GM23338 (cell line): Measurements from ENCODE around the gene OBSL1. TPM values are rescaled to one million over a fixed set of nuclear protein-coding genes. Genes with fewer than 3 reads are reported as not detected.

Experiments
- ATAC-seq: fragments of 200-7000 bp; cut with Tn5 transposase; 3 replicates; pipeline ENCODE4 v1.9.1; 2020
- DNase-seq: peaks from one replicate; pipeline ENCODE4 v3.0.0-alpha.2; 2015; ENCODE audit warnings: low spot score
- H2AFZ ChIP-seq: fragments of 200-600 bp; sonication (generic); 2 replicates; pipeline ENCODE4 v1.8.0; 2016; ENCODE audit warnings: antibody characterized with exemption, mild to moderate bottlenecking, moderate library complexity
- H3F3A ChIP-seq: fragments of 200-600 bp; sonication (generic); replicated peaks from 2 replicates; pipeline ENCODE4 v1.8.0; 2017; ENCODE audit warnings: antibody characterized with exemption, mixed run types, low read depth
- H3K27ac ChIP-seq: fragments of 200-600 bp; sonication (generic); 2 replicates; pipeline ENCODE4 v1.6.1; 2016; ENCODE audit warnings: low read depth
- H3K27me3 ChIP-seq: fragments of 200-600 bp; sonication (generic); 2 replicates; pipeline ENCODE4 v1.8.0; 2016; ENCODE audit warnings: mild to moderate bottlenecking, mixed run types, moderate library complexity; ENCODE audit not compliant: insufficient read depth
- H3K36me3 ChIP-seq: fragments of 200-600 bp; sonication (generic); 2 replicates; pipeline ENCODE4 v1.8.0; 2016; ENCODE audit warnings: mild to moderate bottlenecking; ENCODE audit not compliant: insufficient read depth
- H3K4me1 ChIP-seq: fragments of 200-600 bp; sonication (generic); 2 replicates; pipeline ENCODE4 v1.8.0; 2016; ENCODE audit warnings: mild to moderate bottlenecking, moderate library complexity; ENCODE audit not compliant: insufficient read depth
- H3K4me2 ChIP-seq: fragments of 200-600 bp; sonication (generic); 2 replicates; pipeline ENCODE4 v1.7.1; 2017; ENCODE audit warnings: mixed run types
- H3K4me3 ChIP-seq: fragments of 200-600 bp; sonication (generic); 2 replicates; pipeline ENCODE4 v1.6.1; 2016; ENCODE audit warnings: mixed run types
- H3K79me2 ChIP-seq: fragments of 200-600 bp; sonication (generic); replicated peaks from 2 replicates; pipeline ENCODE4 v1.8.0; 2017; ENCODE audit warnings: mild to moderate bottlenecking; ENCODE audit not compliant: insufficient read depth
- H3K9me2 ChIP-seq: fragments of 200-600 bp; sonication (generic); 2 replicates; pipeline ENCODE4 v1.8.0; 2017; ENCODE audit not compliant: insufficient read depth
- H4K20me1 ChIP-seq: fragments of 200-600 bp; sonication (generic); replicated peaks from 2 replicates; pipeline ENCODE4 v1.8.0; 2017; ENCODE audit warnings: mild to moderate bottlenecking; ENCODE audit not compliant: insufficient read depth
- H3K27ac Mint-ChIP-seq: 2 replicates; pipeline ENCODE4 v1.8.0; 2020; ENCODE audit warnings: inconsistent platforms, mild to moderate bottlenecking, moderate library complexity, mixed read lengths
- H3K27me3 Mint-ChIP-seq: 3 replicates; pipeline ENCODE4 v1.8.0; 2022; ENCODE audit warnings: low read depth, mild to moderate bottlenecking, moderate library complexity, mixed read lengths, inconsistent platforms; ENCODE audit not compliant: insufficient read depth, poor library complexity
- H3K36me3 Mint-ChIP-seq: 3 replicates; pipeline ENCODE4 v1.8.0; 2021; ENCODE audit warnings: low read depth, mild to moderate bottlenecking, inconsistent platforms, moderate library complexity, mixed read lengths
- H3K4me1 Mint-ChIP-seq: 3 replicates; pipeline ENCODE4 v1.8.0; 2020; ENCODE audit warnings: mild to moderate bottlenecking, inconsistent platforms, mixed read lengths
- H3K4me3 Mint-ChIP-seq: 3 replicates; pipeline ENCODE4 v1.8.0; 2021; ENCODE audit warnings: moderate library complexity, mild to moderate bottlenecking, inconsistent platforms, mixed read lengths
- H3K9me3 Mint-ChIP-seq: 3 replicates; pipeline ENCODE4 v1.8.0; 2020; ENCODE audit warnings: moderate library complexity, mild to moderate bottlenecking, inconsistent platforms, mixed read lengths
- CTCF ChIP-seq, 2 experiments: fragments of 200-600 bp in 1 of 2; sonication (generic) in 1 of 2; conservative IDR thresholded peaks; 2 replicates each; pipeline versions ENCODE4 v1.5.1 to v1.6.1; 2016 to 2017; ENCODE audit warnings: antibody characterized with exemption in 2 of 2, low read depth in 2 of 2, mild to moderate bottlenecking in 2 of 2, moderate library complexity in 1 of 2
- EZH2 ChIP-seq: fragments of 200-600 bp; sonication (generic); IDR thresholded peaks from one replicate; pipeline ENCODE4 v1.8.0; 2017; ENCODE audit warnings: antibody characterized with exemption, mild to moderate bottlenecking, low read depth; ENCODE audit not compliant: unreplicated experiment
- POLR2AphosphoS5 ChIP-seq: IDR thresholded peaks from 2 replicates; pipeline ENCODE4 v1.6.1; 2016; ENCODE audit warnings: antibody characterized with exemption, low read depth
- ZNF114 ChIP-seq: fragments of 250-450 bp; sonication (Bioruptor Pico); IDR thresholded peaks from 2 replicates; pipeline ENCODE4 v1.5.0; 2020; ENCODE audit warnings: mild to moderate bottlenecking, moderate library complexity
- ZNF462 ChIP-seq: fragments of 250-450 bp; sonication (Bioruptor Pico); IDR thresholded peaks from 2 replicates; pipeline ENCODE4 v1.5.0; 2020; ENCODE audit warnings: mild to moderate bottlenecking, moderate library complexity
- polyA plus RNA-seq: library from polyadenylated mRNA; unstranded; fragments of >200 nt; fragmentation: Nextera tagmentation; extraction: Ambion mirVana; gene quantifications from 2 replicates; pipeline ENCODE4 v1.2.1, GENCODE V29; 2016
- total RNA-seq: library from RNA; depleted of rRNA; stranded (reverse); fragments of >200 nt; shearing (Covaris generic); gene quantifications from 2 replicates; pipeline ENCODE4 v1.2.3, GENCODE V29; 2014

Gene OBSL1
- total and polyA plus RNA-seq, 2 experiments from 2014 or later: 94.9 to 207 TPM

- TF ChIP-seq CTCF (conservative IDR thresholded peaks at IDR 0.05; ENCODE audit: low read depth in 2 of 2): no peak
These were observed 56.5 kb downstream of the OBSL1 start (continued) for GRCh38 chr2:219514836-219515235.

- H3K4me1 ChIP-seq: peaks cover 47% of the 10 kb centered on the region
- H2AFZ ChIP-seq: no peak within 1 kb of the TSS
- Mint-ChIP-seq H3K4me1 (peaks cover 78% of the 10 kb centered on the region), H3K27ac (no peak within 1 kb of the TSS), H3K27me3 (peaks cover 75% of the 10 kb centered on the region), H3K4me3 (peak within 1 kb of the TSS; percentile 49), H3K36me3 (no peaks in the 10 kb centered on the region), H3K9me3 (no peaks in the 10 kb centered on the region)
- H3K27me3 ChIP-seq: peaks cover 83% of the 10 kb centered on the region
- no peak within 1 kb of the TSS for H3K27ac ChIP-seq
- no peaks in the 10 kb centered on the region for H3K36me3 ChIP-seq
- H4K20me1 ChIP-seq: no peaks in the 10 kb centered on the region
- H3F3A ChIP-seq: 0 out of 2 replicates have a peak, but pooled peaks cover 4% of the 10 kb centered on the region
- ATAC-seq (peak; percentile 4), DNase-seq (peak; percentile 50)
- no peaks in the 10 kb centered on the region for H3K79me2 ChIP-seq
- H3K9me2 ChIP-seq: no peaks in the 10 kb centered on the region
- peak within 1 kb of the TSS; percentile 43 for H3K4me3 ChIP-seq
- TF ChIP-seq ZNF114 (CRISPR knock-in tag) (no peak), EZH2 (peak; percentile 2), POLR2AphosphoS5 (no peak), ZNF462 (CRISPR knock-in tag) (no peak)
- peak within 1 kb of the TSS; percentile 73 for H3K4me2 ChIP-seq
These were observed 57.1 kb downstream of the OBSL1 start, which contains the start of gene ASIC4 for GRCh38 chr2:219514196-219514761. Gene ASIC4 (plus strand): TSS chr2:219514482. CDS start chr2:219514725, 243 bp downstream.
